CD4-positive, alpha-beta T cell treated with Interferon alpha-2 for 1 hour (primary cell): ENCODE data around the gene SSUH2.
A peak's percentile ranks its signal among the peaks of the same experiment; 100 is the strongest.
"Not testable (repeated sequence)": the region's sequence is repeated elsewhere in the genome, so short reads cannot be mapped to it uniquely, and the experiment has no call there.

Experiments
- DNase-seq, 2 donors: peaks; one replicate each; pipeline ENCODE4 v3.0.0-alpha.2; 2020 to 2022

The SSUH2 gene

DNA sequence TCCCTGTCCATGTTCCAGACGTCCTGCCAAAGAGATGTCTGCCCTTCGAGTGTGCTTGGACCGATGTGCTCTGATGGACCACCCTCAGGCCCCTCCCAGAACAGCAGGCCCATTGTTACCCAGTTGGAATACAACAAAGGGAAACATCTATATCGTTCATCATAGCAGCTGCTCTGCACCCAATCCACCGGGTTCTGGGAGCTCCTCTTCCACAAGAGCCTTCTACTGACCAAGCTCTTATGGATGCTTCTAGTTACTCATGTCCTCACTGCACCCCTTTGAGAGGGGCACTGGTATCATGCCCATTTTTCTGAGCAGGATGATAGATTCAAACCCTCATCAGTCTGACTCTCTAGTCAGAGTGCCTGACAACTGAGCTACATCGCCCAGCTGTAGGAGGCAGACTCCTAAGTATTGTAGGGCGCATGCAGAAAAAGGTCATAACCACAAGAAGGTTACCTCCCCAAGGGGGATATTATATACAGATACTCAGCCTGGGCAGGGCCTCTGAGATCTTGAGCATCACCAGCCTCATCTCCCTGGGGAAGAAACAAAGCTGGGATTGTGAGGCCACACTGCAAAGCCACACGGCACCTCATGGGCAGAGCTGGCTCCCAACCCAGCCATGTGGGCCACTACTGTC, at the start of gene SSUH2:
Gene SSUH2 (minus strand): TSS at position 51 of the 643 bp plus-strand sequence. CDS start 40 bp downstream, at position 11.
- no peak for DNase-seq

GRCh38 chr3:8691295-8691694, 46.7 kb upstream of the SSUH2 start:
- DNase-seq = not testable (repeated sequence)

DNA sequence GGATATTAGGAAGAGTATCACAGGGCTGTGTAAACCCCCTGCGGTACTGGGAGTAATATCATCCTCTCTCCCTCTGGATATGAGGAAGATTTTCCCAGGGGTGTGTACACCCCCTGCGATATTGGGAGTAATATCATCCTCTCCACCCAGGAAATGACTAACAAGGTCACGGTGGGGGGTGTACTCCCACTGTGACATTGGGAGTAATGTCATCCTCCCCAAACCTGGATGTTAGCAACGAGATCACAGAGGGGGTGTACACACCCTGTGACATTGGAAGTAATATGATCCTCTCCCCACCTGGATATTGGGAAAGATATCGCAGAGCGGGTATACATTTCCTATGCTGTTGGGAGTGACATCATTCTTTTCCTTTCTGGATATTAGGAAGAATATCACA, 40.4 kb upstream of the SSUH2 start:
- not testable (repeated sequence) for DNase-seq

DNA sequence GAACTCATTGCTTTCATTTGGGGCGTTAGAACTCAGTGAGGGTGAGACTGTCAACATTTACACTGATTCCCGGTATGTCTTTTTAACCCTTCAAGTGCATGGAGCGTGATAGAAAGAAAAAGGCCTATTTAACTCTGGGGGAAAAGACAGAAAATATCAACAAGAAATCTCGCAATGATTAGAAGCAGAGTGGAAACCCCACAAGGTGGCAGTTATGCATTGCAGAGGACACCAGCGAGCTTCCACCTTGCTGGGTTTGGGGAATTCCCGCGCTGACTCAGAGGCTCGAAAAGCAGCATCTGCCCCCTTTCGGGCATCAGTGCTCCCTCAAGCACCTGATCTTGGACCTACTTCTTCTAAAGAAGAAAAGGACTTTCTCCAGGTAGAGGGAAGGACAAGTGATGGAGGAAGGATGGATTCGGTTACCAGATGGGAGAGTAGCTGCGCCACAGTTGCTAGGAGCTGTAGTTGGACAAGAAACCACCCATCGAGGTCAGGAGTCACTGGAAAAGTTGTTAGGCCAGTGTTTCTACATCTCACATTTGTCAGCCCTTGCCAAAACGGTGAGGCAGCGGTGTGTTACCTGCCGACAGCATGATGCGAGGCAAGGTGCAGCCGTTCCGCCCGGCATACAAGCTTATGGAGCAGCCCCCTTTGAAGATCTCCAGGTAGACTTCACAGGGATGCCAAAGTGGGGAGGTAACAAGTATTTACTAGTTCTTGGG, 38.4 kb upstream of the SSUH2 start:
- not testable (repeated sequence) for DNase-seq

- DNase-seq = not testable (repeated sequence)
These were observed 37.4 kb upstream of the SSUH2 start for GRCh38 chr3:8681881-8682538.

GRCh38 chr3:8681349-8681748, 36.8 kb upstream of the SSUH2 start:
- no peak for DNase-seq

DNA sequence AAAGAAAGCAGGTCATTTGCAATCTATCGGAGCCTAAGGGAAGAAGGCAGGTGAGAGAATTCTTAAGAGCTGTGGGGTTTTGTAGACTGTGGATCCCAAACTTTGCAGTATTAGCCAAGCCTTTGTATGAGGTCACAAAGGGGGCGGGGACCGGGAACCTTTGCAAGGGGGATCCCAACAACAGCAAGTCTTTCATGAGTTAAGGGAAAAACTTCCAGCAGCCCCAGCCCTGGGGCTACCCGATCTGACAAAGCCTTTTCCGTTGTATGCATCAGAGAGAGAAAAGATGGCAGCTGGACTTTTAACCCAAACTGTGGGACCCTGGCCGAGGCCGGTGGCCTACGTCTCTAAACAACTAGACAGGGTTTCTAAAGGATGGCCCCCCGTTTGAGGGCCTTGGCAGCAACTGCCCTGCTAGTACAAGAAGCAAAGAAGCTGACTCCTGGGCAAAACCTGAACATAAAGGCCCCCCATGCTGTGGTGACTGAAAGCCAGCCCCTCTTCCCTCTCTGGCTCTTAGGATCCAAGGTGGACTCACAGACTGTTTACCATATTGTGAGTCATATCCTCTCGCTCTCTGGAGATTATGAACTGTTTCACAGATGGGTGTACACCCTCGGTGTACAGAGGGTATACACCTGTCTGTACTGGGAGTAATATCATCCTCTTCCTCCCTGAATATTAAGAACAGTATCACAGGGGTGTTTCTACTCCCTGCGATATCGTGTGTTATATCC, 35.4 kb upstream of the SSUH2 start:
- DNase-seq = not testable (repeated sequence)

DNA sequence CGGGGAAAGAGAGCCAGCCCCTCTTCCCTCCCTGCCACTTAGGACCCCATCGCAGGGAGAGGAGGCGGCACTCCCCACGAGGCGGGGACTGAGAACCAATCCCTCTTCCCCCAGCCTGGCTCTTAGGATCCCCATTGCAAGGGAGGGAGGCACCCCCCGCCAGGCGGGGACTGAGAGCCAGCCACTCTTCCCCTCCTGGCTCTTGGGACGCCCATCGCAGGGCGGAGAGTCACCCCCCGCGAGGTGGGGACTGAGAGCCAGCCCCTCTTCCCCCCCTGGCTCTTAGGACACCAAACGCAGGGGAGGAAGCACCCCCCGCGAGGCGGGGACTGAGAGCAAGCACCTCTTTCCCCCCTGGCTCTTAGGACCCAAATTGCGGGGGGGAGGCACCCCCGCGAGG, 34.2 kb upstream of the SSUH2 start:
- no peak for DNase-seq

DNA sequence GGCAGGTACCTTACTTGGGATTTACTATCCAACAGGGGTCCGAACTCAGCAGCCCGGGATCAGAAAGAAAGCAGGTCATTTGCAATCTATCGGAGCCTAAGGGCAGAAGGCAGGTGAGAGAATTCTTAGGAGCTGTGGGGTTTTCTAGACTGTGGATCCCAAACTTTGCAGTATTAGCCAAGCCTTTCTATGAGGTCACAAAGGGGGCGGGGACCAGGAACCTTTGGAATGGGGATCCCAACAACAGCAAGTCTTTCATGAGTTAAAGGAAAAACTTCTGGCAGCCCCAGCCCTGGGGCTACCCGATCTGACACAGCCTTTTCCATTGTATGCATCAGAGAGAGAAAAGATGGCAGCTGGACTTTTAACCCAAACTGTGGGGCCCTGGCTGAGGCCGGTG, 32.7 kb upstream of the SSUH2 start:
- not testable (repeated sequence) for DNase-seq

GRCh38 chr3:8675591-8675990, 31.0 kb upstream of the SSUH2 start:
- not testable (repeated sequence) for DNase-seq

GRCh38 chr3:8673083-8673737, 28.6 kb upstream of the SSUH2 start:
- DNase-seq = no peak

- DNase-seq = no peak
These were observed 24.4 kb upstream of the SSUH2 start for GRCh38 chr3:8669019-8669418.

DNA sequence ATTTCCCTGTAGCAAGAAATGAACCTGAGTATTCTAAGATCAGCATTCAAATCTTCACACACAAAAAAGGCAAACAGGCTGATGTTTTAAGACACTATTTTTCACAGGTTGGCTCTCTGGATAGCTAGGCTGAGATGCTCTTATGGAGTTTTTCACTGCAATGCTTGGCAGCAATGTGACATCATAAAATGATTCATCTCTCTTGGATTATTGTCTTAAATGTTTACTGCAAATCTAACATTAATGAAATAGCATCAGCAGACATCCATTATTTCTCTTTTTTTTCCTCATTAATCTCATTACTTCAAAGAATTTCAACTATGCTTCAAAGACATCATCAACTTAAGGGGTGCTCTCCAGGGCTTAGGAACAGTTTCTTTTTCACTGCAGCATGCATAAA, 23.6 kb upstream of the SSUH2 start:
- no peak for DNase-seq

DNA sequence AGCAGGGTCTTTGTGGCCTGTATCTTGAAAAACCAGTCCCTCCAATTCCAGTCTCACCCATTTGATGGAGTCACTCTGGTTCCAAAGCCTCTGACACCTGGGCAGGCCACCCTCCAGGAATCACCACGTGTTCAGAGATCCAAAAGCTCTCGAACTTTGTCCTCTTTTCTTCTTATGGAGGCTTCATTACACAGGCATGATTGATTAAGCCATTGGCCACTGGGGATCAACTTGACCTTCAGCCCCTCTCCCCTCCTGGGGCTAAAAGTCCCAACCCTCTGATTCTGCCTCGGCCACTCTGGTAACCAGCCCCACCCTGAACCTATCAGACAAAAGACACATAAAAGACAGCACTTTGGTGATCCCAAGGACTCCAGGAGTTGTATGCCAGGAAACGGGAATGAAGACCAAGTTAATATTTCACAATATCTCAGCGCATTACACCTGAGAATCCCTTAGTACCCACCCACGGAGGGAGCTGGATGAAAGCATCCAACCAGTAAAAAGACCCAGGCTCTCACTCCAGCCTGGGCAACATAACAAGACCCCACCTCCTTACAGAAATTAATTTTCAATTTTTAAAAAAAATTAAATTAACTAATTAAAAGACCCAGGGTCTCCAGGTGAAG, 23.0 kb upstream of the SSUH2 start:
- DNase-seq = no peak

GRCh38 chr3:8665407-8665896, 20.9 kb upstream of the SSUH2 start:
- DNase-seq = no peak

GRCh38 chr3:8663177-8664061, 18.8 kb upstream of the SSUH2 start:
- DNase-seq = peak in 1 of 2 donors; percentile 25

- DNase-seq = no peak
These were observed 18.0 kb upstream of the SSUH2 start for GRCh38 chr3:8662594-8662993.

DNA sequence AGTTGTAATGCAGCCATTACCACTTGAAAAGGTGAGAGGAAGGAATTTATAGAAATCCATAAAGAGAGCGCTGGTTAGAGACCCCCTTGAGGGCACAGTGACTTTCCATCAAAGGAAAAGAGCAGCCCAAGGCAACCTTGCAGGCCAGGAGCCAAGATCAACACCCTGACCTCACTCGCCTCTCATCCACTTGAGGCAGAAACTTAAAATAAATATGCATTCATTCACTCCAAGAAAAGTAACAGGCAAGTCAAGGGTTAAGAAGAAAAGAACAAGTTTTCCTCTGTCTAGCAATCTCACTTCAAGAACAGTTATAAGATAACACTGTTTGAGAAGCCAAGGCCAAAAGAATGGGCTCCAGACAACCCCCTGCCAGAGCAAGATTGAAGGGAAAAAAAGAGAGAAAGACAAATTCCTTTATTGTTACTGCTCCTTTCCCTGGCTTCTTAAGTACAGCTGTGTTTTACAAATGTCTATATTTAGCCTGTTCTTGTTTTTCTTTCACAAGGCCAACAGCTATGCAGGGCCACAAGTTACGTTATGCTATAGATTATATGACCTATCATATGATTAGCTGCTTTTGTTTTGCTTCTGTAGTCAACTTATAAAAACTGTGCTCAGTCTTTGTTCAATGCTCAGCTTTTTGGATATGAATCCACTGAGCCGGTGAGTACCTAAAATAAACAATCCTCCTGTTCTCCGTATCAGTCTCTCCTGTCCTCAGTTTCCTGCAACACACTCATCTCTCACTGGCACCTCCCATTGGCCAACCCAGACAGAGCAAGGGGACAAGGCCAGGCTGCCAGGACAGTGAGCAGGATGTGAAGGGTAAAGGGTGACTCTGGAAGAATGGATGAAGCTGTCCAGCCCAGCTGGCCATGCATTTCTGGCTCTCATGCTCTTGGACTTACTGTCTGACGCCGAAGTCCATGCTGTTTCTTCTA, 15.8 kb upstream of the SSUH2 start:
- no peak for DNase-seq

GRCh38 chr3:8659242-8659641, 14.6 kb upstream of the SSUH2 start:
- no peak for DNase-seq
